OCI-LY7 (cell line): ENCODE measurements around the gene IGSF9. TPM values are rescaled to one million over a fixed set of nuclear protein-coding genes. Genes with fewer than 3 reads are reported as not detected.

ENCODE experiments used
- BruUV-seq: library from RNA; stranded (reverse); fragments of 400-500 nt; replicated peaks from 2 replicates; lab custom pipeline; 2021; lab: Mats Ljungman, UMichigan
- CTCF ChIA-PET: fragments of 300-600 bp; sonication (Branson Sonifier 250); formaldehyde crosslinking; loops from one replicate; lab custom pipeline; 2022; ENCODE audit warnings: antibody characterized with exemption; ENCODE audit not compliant: unreplicated experiment; lab: Charles Lee
- POLR2A ChIA-PET: fragments of 300-600 bp; sonication (Branson Sonifier 250); formaldehyde crosslinking; loops from one replicate; lab custom pipeline; 2022; ENCODE audit warnings: antibody characterized with exemption; lab: Charles Lee
- DNase-seq: peaks from one replicate; pipeline ENCODE4 v3.0.0-alpha.2; 2015; ENCODE audit warnings: low spot score
- H2AFZ ChIP-seq: fragments of 200-600 bp; sonication (generic), shearing (Covaris generic); 2 replicates; pipeline ENCODE4 v1.6.1; 2014; ENCODE audit warnings: mild to moderate bottlenecking, antibody characterized with exemption, low read length, moderate library complexity
- H3K27ac ChIP-seq: fragments of 200-600 bp; sonication (generic); 2 replicates; pipeline ENCODE4 v1.5.1; 2014; ENCODE audit warnings: mixed run types, low read depth, mild to moderate bottlenecking, moderate library complexity, low read length, inconsistent platforms; ENCODE audit not compliant: poor library complexity, severe bottlenecking
- H3K36me3 ChIP-seq: fragments of 200-600 bp; sonication (generic); 2 replicates; pipeline ENCODE4 v1.6.1; 2014; ENCODE audit warnings: mild to moderate bottlenecking, antibody characterized with exemption, low read length, moderate library complexity, mixed read lengths; ENCODE audit not compliant: insufficient read depth
- H3K4me1 ChIP-seq: fragments of 200-600 bp; sonication (generic); 2 replicates; pipeline ENCODE4 v1.5.1; 2014; ENCODE audit warnings: mild to moderate bottlenecking, low read length; ENCODE audit not compliant: insufficient read depth, poor library complexity, severe bottlenecking
- H3K4me2 ChIP-seq: fragments of 200-600 bp; sonication (generic); 2 replicates; pipeline ENCODE4 v1.6.1; 2014; ENCODE audit warnings: mild to moderate bottlenecking, low read length
- H3K4me3 ChIP-seq: fragments of 200-600 bp; sonication (generic); 2 replicates; pipeline ENCODE4 v1.5.1; 2014; ENCODE audit warnings: mild to moderate bottlenecking, low read depth, low read length; ENCODE audit not compliant: poor library complexity, severe bottlenecking
- H3K79me2 ChIP-seq: fragments of 200-600 bp; sonication (generic); 2 replicates; pipeline ENCODE4 v1.6.1; 2016; ENCODE audit warnings: low read depth, mild to moderate bottlenecking, low read length, moderate library complexity, mixed read lengths; ENCODE audit not compliant: insufficient read depth
- H3K9me2 ChIP-seq: fragments of 200-600 bp; sonication (generic); 2 replicates; pipeline ENCODE4 v1.6.1; 2016; ENCODE audit warnings: mild to moderate bottlenecking, low read length, mixed read lengths; ENCODE audit not compliant: insufficient read depth
- H3K9me3 ChIP-seq: fragments of 200-600 bp; sonication (generic); 2 replicates; pipeline ENCODE4 v1.6.1; 2014; ENCODE audit warnings: mild to moderate bottlenecking, mixed run types, low read length, mixed read lengths
- H4K20me1 ChIP-seq: fragments of 200-600 bp; sonication (generic); 2 replicates; pipeline ENCODE4 v1.6.1; 2014; ENCODE audit warnings: mild to moderate bottlenecking, antibody characterized with exemption, low read length, moderate library complexity, mixed read lengths; ENCODE audit not compliant: insufficient read depth
- CTCF ChIP-seq: fragments of 200-600 bp; sonication (generic); conservative IDR thresholded peaks from 2 replicates; pipeline ENCODE4 v1.5.1; 2014; ENCODE audit warnings: mild to moderate bottlenecking, antibody characterized with exemption, low read length, moderate library complexity, mixed read lengths
- EZH2phosphoT487 ChIP-seq: fragments of 200-600 bp; sonication (generic); IDR thresholded peaks from 2 replicates; pipeline ENCODE4 v1.6.1; 2018; ENCODE audit warnings: low read depth, borderline replicate concordance, mild to moderate bottlenecking, mixed run types, antibody characterized with exemption, low read length, moderate library complexity, mixed read lengths
- intact Hi-C: fragments of 100-400 bp; cut with micrococcal nuclease; formaldehyde crosslinking; loops from one replicate; pipeline ENCODE4 v1.10.0; 2022; ENCODE audit not compliant: unreplicated experiment
- total RNA-seq, 2 experiments: library from RNA; depleted of rRNA in 1 of 2; stranded (reverse); fragments of >200 nt in 1 of 2; shearing (Covaris generic) in 1 of 2; gene quantifications; 2 replicates each; pipeline ENCODE4 v1.2.3, GENCODE V29; 2014 to 2022

IGSF9 gene
- total RNA-seq, 2 experiments from 2014 or later: not detected

- TF ChIP-seq CTCF (no peak), EZH2phosphoT487 (no peak)
- no peak for DNase-seq
- no TSS peak for BruUV-seq
- Histone ChIP-seq H3K27ac (no peak overlapping the region), H3K4me3 (no peak overlapping the region), H4K20me1 (no peaks in the 10 kb centered on the region), H3K9me3 (no peaks in the 10 kb centered on the region), H2AFZ (no peak overlapping the region), H3K4me1 (no peaks in the 10 kb centered on the region), H3K4me2 (no peak overlapping the region), H3K36me3 (no peaks in the 10 kb centered on the region), H3K9me2 (no peaks in the 10 kb centered on the region), H3K79me2 (no peaks in the 10 kb centered on the region)
- intact Hi-C loops: no loop called here
- CTCF ChIA-PET: no interaction called here
- POLR2A ChIA-PET: no interaction called here
These were observed 49.4 kb downstream of the IGSF9 start for GRCh38 chr1:159895836-159896545.

- no peak for TF ChIP-seq CTCF
- TF ChIP-seq EZH2phosphoT487: no peak
- H3K79me2 ChIP-seq: no peaks in the 10 kb centered on the region
- intact Hi-C loops: no loop called here
- H3K4me1 ChIP-seq: peaks cover 2% of the 10 kb centered on the region
- no peaks in the 10 kb centered on the region for H3K36me3 ChIP-seq
- POLR2A ChIA-PET: no interaction called here
- no peaks in the 10 kb centered on the region for H4K20me1 ChIP-seq
- H3K27ac ChIP-seq: no peak overlapping the region
- H3K4me2 ChIP-seq: no peak overlapping the region
- no peaks in the 10 kb centered on the region for H3K9me3 ChIP-seq
- H3K9me2 ChIP-seq: no peaks in the 10 kb centered on the region
- no peak overlapping the region for H2AFZ ChIP-seq
- DNase-seq: no peak
- H3K4me3 ChIP-seq: no peak overlapping the region
- BruUV-seq: no TSS peak
- CTCF ChIA-PET: no interaction called here
These were observed 50.1 kb downstream of the IGSF9 start for GRCh38 chr1:159895286-159895685.

GRCh38 chr1:159892944-159893343 lies 52.5 kb downstream of the IGSF9 start:
- no peaks in the 10 kb centered on the region for H3K79me2 ChIP-seq
- intact Hi-C loops: no loop called here
- no peak for DNase-seq
- TF ChIP-seq EZH2phosphoT487 (no peak), CTCF (peak; percentile 29; the same call in 1 of the 2 replicates)
- H3K9me3 ChIP-seq: no peaks in the 10 kb centered on the region
- no peak overlapping the region for H3K4me3 ChIP-seq
- H2AFZ ChIP-seq: no peak overlapping the region
- H3K4me1 ChIP-seq: peaks cover 19% of the 10 kb centered on the region
- ChIA-PET POLR2A (interaction anchor here (0.6 to 2.1 kb wide), 4 partner anchors 91 to 123 kb away, joined by 3 to 7 read pairs (median 4); partner anchors contain the start of gene FCRL6), CTCF (interaction anchor here (1.3 to 4.9 kb wide), 3 partner anchors 10 to 114 kb away, joined by 3 to 30 read pairs (median 11); no protein-coding TSS in a partner anchor)
- no peaks in the 10 kb centered on the region for H3K9me2 ChIP-seq
- no peak overlapping the region for H3K27ac ChIP-seq
- no TSS peak for BruUV-seq
- H4K20me1 ChIP-seq: no peaks in the 10 kb centered on the region
- no peak overlapping the region for H3K4me2 ChIP-seq
- H3K36me3 ChIP-seq: no peaks in the 10 kb centered on the region
